Nephron (organoid): ENCODE results near the gene MFAP2.
"Not testable (repeated sequence)": the region's sequence is repeated elsewhere in the genome, so short reads cannot be mapped to it uniquely, and the experiment has no call there.

Experiments
- H3K27ac Mint-ChIP-seq, 3 experiments: 2 replicates each; pipeline ENCODE4 v1.8.0; 2020; ENCODE audit warnings: mixed read lengths in 3 of 3, mild to moderate bottlenecking in 2 of 3, moderate library complexity in 1 of 3
- H3K27me3 Mint-ChIP-seq: 2 replicates; pipeline ENCODE4 v1.8.0; 2021; ENCODE audit warnings: low read depth, mild to moderate bottlenecking, moderate library complexity, mixed read lengths
- H3K36me3 Mint-ChIP-seq: 2 replicates; pipeline ENCODE4 v1.8.0; 2020; ENCODE audit warnings: low read depth, mixed read lengths
- H3K4me1 Mint-ChIP-seq: 2 replicates; pipeline ENCODE4 v1.8.0; 2020; ENCODE audit warnings: mixed read lengths
- H3K4me3 Mint-ChIP-seq, 3 experiments: 2 replicates each; pipeline ENCODE4 v1.8.0; 2020; ENCODE audit warnings: mild to moderate bottlenecking in 3 of 3, mixed read lengths in 3 of 3, moderate library complexity in 2 of 3
- H3K9me3 Mint-ChIP-seq: 2 replicates; pipeline ENCODE4 v1.8.0; 2020; ENCODE audit warnings: mixed read lengths
- TF ChIP-seq, protein P1 (sequence below), 3 experiments: fragments of 200-600 bp; sonication (generic); IDR thresholded peaks; one replicate each; pipeline ENCODE4 v1.5.0; 2021; ENCODE audit warnings: antibody characterized with exemption in 3 of 3; ENCODE audit not compliant: unreplicated experiment in 3 of 3

MFAP2 gene

DNA sequence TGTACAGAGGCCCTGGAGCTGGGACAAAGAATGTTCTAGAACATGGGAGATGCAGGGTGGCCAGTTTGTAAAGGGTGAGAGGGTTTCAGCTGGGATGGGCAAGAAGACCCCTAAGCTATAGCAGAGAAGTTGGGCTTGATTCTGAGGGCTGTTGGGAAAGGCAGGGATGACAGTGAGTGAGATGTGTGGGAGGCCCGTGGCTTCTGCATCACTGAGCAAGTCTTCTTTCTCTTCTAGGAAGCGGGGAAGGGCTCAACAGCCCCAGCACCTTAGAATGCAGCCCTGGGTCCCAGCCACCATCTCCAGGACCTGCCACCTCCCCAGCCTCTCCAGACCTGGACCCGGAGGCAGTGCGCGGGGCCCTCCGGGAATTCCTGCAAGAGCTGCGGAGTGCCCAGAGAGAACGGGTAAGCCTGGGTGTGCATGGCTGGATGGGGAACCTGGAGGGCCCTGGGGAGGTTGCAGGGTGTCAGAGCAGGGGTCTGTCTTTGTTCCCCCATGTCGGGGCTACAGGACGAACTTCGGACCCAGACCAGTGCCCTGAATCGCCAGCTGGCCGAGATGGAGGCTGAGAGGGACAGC, 14.8 kb downstream of the MFAP2 start:
- TF ChIP-seq, protein P1, sequence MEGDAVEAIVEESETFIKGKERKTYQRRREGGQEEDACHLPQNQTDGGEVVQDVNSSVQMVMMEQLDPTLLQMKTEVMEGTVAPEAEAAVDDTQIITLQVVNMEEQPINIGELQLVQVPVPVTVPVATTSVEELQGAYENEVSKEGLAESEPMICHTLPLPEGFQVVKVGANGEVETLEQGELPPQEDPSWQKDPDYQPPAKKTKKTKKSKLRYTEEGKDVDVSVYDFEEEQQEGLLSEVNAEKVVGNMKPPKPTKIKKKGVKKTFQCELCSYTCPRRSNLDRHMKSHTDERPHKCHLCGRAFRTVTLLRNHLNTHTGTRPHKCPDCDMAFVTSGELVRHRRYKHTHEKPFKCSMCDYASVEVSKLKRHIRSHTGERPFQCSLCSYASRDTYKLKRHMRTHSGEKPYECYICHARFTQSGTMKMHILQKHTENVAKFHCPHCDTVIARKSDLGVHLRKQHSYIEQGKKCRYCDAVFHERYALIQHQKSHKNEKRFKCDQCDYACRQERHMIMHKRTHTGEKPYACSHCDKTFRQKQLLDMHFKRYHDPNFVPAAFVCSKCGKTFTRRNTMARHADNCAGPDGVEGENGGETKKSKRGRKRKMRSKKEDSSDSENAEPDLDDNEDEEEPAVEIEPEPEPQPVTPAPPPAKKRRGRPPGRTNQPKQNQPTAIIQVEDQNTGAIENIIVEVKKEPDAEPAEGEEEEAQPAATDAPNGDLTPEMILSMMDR (IDR thresholded peaks at IDR 0.05; ENCODE audit: unreplicated experiment in 3 of 3), result no peak
- Mint-ChIP-seq H3K9me3 (no peaks in the 10 kb centered on the region), H3K36me3 (peaks cover 20% of the 10 kb centered on the region), H3K4me1 (peaks cover 34% of the 10 kb centered on the region), H3K27ac (peak overlapping the region; percentile 57 to 94 (median 87)), H3K4me3 (peak overlapping the region in 1 of 3 experiments; percentile 11), H3K27me3 (no peaks in the 10 kb centered on the region)

DNA sequence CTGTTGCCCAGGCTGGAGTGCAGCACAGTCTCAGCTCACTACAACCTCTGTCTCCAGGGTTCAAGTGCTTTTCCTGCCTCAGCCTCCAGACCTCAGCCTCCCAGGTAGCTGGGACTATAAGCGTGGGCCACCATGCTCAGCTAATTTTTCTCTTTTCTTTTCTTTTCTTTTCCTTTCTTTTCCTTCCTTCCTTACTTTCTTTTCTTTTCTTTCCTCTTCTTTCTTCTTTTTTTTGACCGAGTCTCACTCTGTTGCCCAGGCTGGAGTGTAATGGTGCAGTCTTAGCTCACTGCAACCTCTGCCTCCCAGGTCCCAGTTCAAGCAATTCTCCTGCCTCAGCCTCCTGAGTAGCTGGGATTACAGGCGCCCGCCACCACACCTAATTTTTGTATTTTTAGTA, 16.3 kb downstream of the MFAP2 start:
- H3K27ac Mint-ChIP-seq, H3K27me3 Mint-ChIP-seq, H3K9me3 Mint-ChIP-seq, H3K4me3 Mint-ChIP-seq: not testable (repeated sequence)
- Mint-ChIP-seq H3K4me1 (peaks cover 32% of the 10 kb centered on the region), H3K36me3 (peaks cover 20% of the 10 kb centered on the region)

DNA sequence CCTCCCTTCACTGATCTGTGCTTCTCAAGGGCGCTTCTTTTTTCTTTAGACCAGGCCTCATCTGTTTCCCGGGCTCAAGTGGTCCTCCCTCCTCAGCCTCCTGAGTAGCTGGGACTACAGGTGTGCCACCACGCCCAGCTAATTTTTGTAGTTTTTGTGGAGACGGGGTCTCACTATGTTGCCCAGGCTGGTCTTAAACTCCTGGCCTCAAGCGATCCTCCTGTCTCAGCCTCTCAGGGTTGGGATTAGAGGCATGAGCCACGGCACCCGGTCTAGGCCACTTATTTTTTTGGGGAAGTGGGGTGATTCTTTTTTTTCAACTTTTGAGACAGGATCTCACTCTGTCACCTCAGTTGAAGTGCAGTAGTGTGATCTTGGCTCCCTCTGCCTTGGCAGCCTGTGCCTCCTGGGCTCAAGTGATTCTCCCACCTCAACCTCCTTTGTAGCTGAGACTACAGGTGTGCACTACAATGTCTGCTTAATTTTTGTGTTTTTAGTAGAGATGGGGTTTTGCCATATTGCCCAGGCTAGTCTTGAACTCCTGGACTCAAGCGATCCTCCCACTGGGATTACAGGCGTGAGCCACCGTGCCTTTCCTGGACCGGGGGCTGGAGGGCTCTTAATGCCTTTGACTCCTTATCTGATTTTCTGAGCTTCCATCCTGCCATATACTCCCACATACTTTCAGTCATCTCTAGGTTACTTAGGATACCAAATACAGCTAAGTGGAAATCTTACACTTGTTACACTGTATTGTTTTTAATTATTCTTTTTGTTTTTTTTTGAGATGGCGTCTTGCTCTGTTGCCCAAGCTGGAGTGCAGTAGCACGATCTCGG, 18.9 kb downstream of the MFAP2 start:
- Mint-ChIP-seq H3K27ac (peak overlapping the region; percentile 81 to 96 (median 89)), H3K27me3 (no peaks in the 10 kb centered on the region), H3K4me1 (peaks cover 23% of the 10 kb centered on the region), H3K36me3 (peaks cover 13% of the 10 kb centered on the region), H3K4me3 (peak overlapping the region; percentile 76 to 86 (median 84)), H3K9me3 (no peaks in the 10 kb centered on the region)
- TF ChIP-seq, protein P1 (IDR thresholded peaks at IDR 0.05; ENCODE audit: unreplicated experiment in 3 of 3), result no peak

DNA sequence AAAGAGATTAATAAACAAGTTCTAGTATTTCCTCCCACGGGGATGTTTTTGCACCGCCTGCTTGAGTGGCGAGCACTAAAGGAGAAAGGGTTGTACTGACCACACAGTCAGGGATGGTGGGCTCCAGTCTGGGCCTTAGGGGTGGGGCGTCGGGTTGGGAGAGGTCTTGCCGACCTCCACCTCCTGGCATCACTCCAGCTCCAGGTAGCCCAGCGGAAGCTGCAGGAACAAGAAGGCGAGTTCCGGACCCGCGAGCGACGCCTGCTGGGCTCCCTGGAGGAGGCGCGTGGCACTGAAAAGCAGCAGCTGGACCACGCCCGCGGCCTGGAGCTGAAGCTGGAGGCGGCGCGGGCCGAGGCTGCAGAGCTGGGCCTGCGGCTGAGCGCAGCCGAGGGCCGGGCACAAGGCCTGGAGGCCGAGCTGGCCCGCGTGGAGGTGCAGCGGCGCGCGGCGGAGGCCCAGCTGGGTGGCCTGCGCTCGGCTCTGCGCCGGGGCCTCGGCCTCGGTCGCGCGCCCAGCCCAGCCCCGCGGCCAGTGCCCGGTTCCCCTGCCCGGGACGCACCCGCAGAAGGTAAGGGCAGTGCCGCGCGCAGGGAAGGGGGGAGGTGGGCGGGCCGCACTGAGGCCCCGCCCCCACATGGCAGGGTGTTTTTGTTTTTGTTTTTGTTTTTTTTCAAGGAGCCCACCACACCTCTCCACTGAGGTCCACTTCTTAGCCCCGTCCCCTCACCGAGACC, 19.7 kb downstream of the MFAP2 start:
- peak overlapping the region; percentile 78 to 86 (median 86) for H3K4me3 Mint-ChIP-seq
- TF ChIP-seq, protein P1 (IDR thresholded peaks at IDR 0.05; ENCODE audit: unreplicated experiment in 3 of 3), result peak; percentile 66 to 79 (median 69)
- peaks cover 11% of the 10 kb centered on the region for H3K36me3 Mint-ChIP-seq
- H3K27me3 Mint-ChIP-seq, result no peaks in the 10 kb centered on the region
- peaks cover 21% of the 10 kb centered on the region for H3K4me1 Mint-ChIP-seq
- peak overlapping the region; percentile 81 to 97 (median 90) for H3K27ac Mint-ChIP-seq
- H3K9me3 Mint-ChIP-seq, result no peaks in the 10 kb centered on the region

DNA sequence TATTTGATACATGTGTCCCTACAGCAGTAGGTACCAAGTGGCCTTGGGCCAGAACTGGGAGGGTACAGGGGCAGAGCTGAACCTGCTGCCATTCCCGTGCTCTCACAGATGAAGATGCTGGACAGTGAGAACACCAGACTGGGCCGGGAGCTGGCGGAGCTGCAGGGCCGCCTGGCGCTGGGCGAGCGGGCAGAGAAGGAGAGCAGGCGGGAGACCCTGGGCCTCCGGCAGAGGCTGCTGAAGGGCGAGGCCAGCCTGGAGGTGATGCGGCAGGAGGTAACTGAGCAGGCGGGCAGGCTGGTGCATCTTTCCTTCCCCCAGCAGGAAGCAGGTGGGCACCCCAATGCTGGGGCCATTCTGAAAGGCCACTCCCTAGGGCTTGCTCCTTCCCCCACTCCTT, 21.9 kb downstream of the MFAP2 start:
- TF ChIP-seq, protein P1 (IDR thresholded peaks at IDR 0.05; ENCODE audit: unreplicated experiment in 3 of 3), result no peak
- Mint-ChIP-seq H3K27me3 (no peaks in the 10 kb centered on the region), H3K36me3 (peaks cover 3% of the 10 kb centered on the region), H3K4me3 (peak overlapping the region in 1 of 3 experiments; percentile 29), H3K27ac (no peak overlapping the region), H3K4me1 (peaks cover 11% of the 10 kb centered on the region), H3K9me3 (no peaks in the 10 kb centered on the region)

DNA sequence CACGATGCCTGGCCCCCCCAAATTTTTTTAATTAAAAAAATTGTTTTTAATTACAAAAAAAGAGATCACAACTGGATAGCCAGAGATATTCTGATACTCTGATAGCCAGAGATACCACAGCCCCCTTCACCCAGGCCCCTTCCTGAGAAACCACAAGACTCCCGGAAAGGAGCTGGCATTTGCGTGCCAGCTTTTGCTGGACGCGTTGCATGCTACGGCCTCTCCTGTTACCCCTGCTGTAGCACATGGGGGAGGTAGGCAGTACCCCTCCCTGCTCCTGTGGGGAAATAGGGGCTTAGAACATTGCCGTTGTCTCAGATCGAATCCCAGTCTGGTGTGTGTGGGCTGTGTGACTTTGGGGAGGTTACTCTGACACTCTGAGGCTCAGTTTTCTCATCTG, 22.7 kb downstream of the MFAP2 start:
- TF ChIP-seq, protein P1 (IDR thresholded peaks at IDR 0.05; ENCODE audit: unreplicated experiment in 3 of 3), result no peak
- no peaks in the 10 kb centered on the region for H3K27me3 Mint-ChIP-seq
- H3K4me1 Mint-ChIP-seq, result peaks cover 11% of the 10 kb centered on the region
- no peaks in the 10 kb centered on the region for H3K9me3 Mint-ChIP-seq
- H3K4me3 Mint-ChIP-seq, result no peak overlapping the region
- no peaks in the 10 kb centered on the region for H3K36me3 Mint-ChIP-seq
- H3K27ac Mint-ChIP-seq, result no peak overlapping the region
